ENCODE data around the gene MRPS34.

- TF ChIP-seq CTCF (IDR thresholded peaks at IDR 0.05) (no peak), POLR2A (IDR thresholded peaks at IDR 0.05) (no peak)
Observed at GRCh38 chr16:1781254-1781653, 8.3 kb upstream of the MRPS34 start.

Data from body of pancreas (tissue), 4 donors.